Uterus (tissue), 2 donors: Measurements from ENCODE around the gene AUH.

Source experiments
- CTCF ChIP-seq, 4 experiments: fragments of 200-600 bp in 2 of 4; fragments of 450-650 bp in 2 of 4; sonication (generic) in 2 of 4; IDR thresholded peaks; one replicate each; pipeline ENCODE4 v1.5.1; 2016 to 2019; ENCODE audit warnings: antibody characterized with exemption in 4 of 4, mild to moderate bottlenecking in 2 of 4, moderate library complexity in 1 of 4
- POLR2A ChIP-seq, 2 donors: fragments of 450-650 bp; IDR thresholded peaks; one replicate each; pipeline ENCODE4 v1.6.1; 2016; ENCODE audit warnings: antibody characterized with exemption in 2 of 2, mild to moderate bottlenecking in 1 of 2, moderate library complexity in 1 of 2

DNA sequence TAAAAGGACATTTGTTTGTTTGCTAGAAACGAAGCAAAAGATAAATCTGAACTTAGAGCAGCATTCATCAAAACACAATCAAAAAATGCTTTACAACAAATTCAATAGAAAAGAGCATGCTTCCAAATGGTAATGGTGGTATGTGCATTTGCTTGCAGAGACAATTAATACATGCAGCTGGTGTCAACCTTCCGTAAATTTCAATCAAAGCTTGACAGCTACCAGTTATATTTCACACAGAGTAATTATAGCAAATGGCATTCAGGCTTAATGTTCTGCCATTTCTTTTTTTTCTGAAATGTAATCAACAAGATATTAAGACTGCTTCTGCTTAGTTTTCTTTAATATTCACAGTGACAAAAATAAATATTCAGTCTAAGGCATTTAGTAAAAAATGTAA is 90.6 kb downstream of the AUH start:
- TF ChIP-seq CTCF (IDR thresholded peaks at IDR 0.05) (no peak), POLR2A (IDR thresholded peaks at IDR 0.05) (no peak)
